CD8-positive, alpha-beta memory T cell (primary cell): Measurements from ENCODE around the gene WFDC1. TPM values are rescaled to one million over a fixed set of nuclear protein-coding genes. Genes with fewer than 3 reads are reported as not detected.

ENCODE experiments used
- CTCF ChIA-PET: fragments of 350-600 bp; sonication (Branson Sonifier 250); formaldehyde crosslinking; loops from one replicate; lab custom pipeline; 2021; ENCODE audit warnings: antibody characterized with exemption; lab: Charles Lee
- POLR2A ChIA-PET: fragments of 350-600 bp; sonication (Branson Sonifier 250); formaldehyde crosslinking; loops from one replicate; lab custom pipeline; 2021; ENCODE audit warnings: antibody characterized with exemption; lab: Charles Lee
- DNase-seq, 5 donors: peaks; one replicate each; pipeline versions ENCODE4 v3.0.0 to v3.0.0-alpha.2; 2020 to 2022; ENCODE audit warnings: mixed read lengths in 1 of 5
- H3K27ac ChIP-seq: one replicate; pipeline ENCODE4 v1.7.0; 2013; ENCODE audit warnings: low read depth, mild to moderate bottlenecking, low read length, moderate library complexity
- H3K27me3 ChIP-seq: 2 replicates; pipeline ENCODE4 v1.7.0; 2013; ENCODE audit warnings: low read length, mild to moderate bottlenecking; ENCODE audit not compliant: insufficient read depth, poor library complexity, severe bottlenecking
- H3K36me3 ChIP-seq: 2 replicates; pipeline ENCODE4 v1.7.0; 2013; ENCODE audit warnings: mild to moderate bottlenecking, low read length, moderate library complexity; ENCODE audit not compliant: insufficient read depth
- H3K4me1 ChIP-seq: 2 replicates; pipeline ENCODE4 v1.7.0; 2013; ENCODE audit warnings: mild to moderate bottlenecking, low read length, moderate library complexity; ENCODE audit not compliant: insufficient read depth
- H3K4me3 ChIP-seq: 2 replicates; pipeline ENCODE4 v1.7.0; 2013; ENCODE audit warnings: mild to moderate bottlenecking, low read length
- H3K9me3 ChIP-seq: 2 replicates; pipeline ENCODE4 v1.7.0; 2013; ENCODE audit warnings: mild to moderate bottlenecking, low read length
- H3K27ac Mint-ChIP-seq, 8 donors: one replicate each; pipeline ENCODE4 v1.8.0; 2020 to 2021; ENCODE audit warnings: mixed read lengths in 8 of 8, mild to moderate bottlenecking in 6 of 8, inconsistent platforms in 3 of 8, moderate library complexity in 3 of 8
- H3K27me3 Mint-ChIP-seq, 2 donors: one replicate each; pipeline ENCODE4 v1.8.0; 2020 to 2021; ENCODE audit warnings: mixed read lengths in 2 of 2, mild to moderate bottlenecking in 1 of 2, moderate library complexity in 1 of 2
- H3K36me3 Mint-ChIP-seq, 3 donors: one replicate each; pipeline ENCODE4 v1.8.0; 2020 to 2021; ENCODE audit warnings: mixed read lengths in 3 of 3, inconsistent platforms in 1 of 3, mild to moderate bottlenecking in 1 of 3
- H3K4me1 Mint-ChIP-seq, 3 donors: one replicate each; pipeline ENCODE4 v1.8.0; 2020 to 2021; ENCODE audit warnings: mixed read lengths in 3 of 3, inconsistent platforms in 1 of 3, mild to moderate bottlenecking in 1 of 3
- H3K4me3 Mint-ChIP-seq, 7 donors: one replicate each; pipeline ENCODE4 v1.8.0; 2020 to 2021; ENCODE audit warnings: mixed read lengths in 7 of 7, mild to moderate bottlenecking in 6 of 7, moderate library complexity in 4 of 7, inconsistent platforms in 2 of 7
- H3K9me3 Mint-ChIP-seq, 5 donors: one replicate each; pipeline ENCODE4 v1.8.0; 2020 to 2022; ENCODE audit warnings: mixed read lengths in 5 of 5, mild to moderate bottlenecking in 3 of 5, moderate library complexity in 2 of 5, inconsistent platforms in 1 of 5
- polyA plus RNA-seq: library from polyadenylated mRNA; unstranded; fragments of 300-500 nt; fragmentation: Illumina TruSeq; gene quantifications from one replicate; pipeline ENCODE4 v1.2.3, GENCODE V29; 2021
- total RNA-seq, 2 experiments: library from RNA; stranded (reverse); gene quantifications; one replicate each; pipeline ENCODE4 v1.2.3, GENCODE V29; 2021

WFDC1 gene
- total and polyA plus RNA-seq, 3 experiments from 2014 or later, result not detected

DNA sequence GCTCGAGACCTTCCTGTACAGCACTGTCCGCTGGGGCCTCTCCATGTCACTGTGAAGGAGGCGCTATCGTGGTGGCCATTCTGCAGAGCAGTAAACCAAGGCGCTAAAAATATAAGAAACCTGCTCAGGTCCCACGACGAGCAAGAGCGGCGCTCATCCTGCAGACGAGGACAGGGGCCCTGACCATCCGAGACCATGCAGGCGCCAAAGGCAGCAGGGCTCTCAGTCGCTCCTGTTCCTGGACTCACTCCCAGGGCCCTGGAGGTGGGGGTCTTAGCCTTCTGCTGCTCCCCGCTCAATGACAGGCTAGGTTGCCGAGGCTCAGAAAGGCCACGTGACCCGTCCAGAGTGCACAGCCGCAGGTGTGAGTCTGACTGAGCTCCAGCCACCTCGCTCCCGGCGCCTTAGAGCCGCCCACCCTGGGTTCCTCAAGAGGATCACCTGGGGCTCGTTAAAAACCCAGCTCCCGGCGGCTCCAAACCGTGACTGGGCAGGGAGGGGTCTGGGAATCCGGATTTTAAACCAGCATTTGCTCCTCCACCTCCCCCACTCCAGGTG, 73.2 kb downstream of the WFDC1 start:
- H3K4me3 Mint-ChIP-seq, result no peak overlapping the region
- Histone ChIP-seq H3K4me3 (no peak overlapping the region), H3K9me3 (no peaks in the 10 kb centered on the region), H3K4me1 (no peaks in the 10 kb centered on the region), H3K36me3 (no peaks in the 10 kb centered on the region), H3K27ac (no peak overlapping the region), H3K27me3 (peaks cover 19% of the 10 kb centered on the region)
- POLR2A ChIA-PET, result no interaction called here
- no peak overlapping the region for H3K27ac Mint-ChIP-seq
- DNase-seq, result no peak
- no peaks in the 10 kb centered on the region for H3K9me3 Mint-ChIP-seq
- peaks cover 25 to 64% of the 10 kb centered on the region in 2 donors for H3K27me3 Mint-ChIP-seq
- peaks cover 2 to 8% (median 4%) of the 10 kb centered on the region in 3 donors for H3K4me1 Mint-ChIP-seq
- CTCF ChIA-PET, result no interaction called here
- peaks cover 0 to 1% (median 0%) of the 10 kb centered on the region in 3 donors for H3K36me3 Mint-ChIP-seq

DNA sequence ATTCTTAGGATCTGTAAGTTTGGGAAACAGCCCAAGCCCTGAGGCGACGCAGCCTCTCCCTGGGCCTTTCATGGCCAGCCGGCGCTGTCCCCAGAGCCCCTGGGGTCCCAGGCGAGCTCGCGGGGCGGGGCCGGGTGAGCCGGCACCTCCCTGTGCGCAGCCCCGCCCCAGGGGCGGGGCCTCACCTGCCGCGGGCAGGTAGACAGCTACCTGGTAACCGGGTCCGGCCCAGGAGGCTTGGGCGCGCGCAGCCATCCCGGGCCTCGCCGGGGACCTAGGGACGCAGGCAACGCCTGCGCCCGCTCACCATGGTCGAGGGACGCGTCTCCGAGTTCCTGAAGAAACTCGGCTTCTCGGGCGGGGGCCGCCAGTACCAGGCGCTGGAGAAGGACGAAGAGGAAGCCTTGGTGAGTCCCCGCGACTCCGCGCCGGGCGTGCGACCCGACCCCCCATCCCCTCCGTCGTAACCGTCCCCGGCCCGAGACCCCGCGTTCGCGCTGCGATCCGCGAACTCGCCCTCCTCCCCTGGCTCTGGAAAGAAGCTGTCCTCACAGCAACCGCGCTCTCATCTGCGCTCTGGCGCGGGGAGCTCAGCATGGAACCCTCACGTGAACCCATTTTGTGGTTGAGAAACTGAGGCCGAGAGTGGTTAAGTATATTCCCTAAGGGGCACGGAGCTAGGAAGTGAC, 73.8 kb downstream of the WFDC1 start, which contains the start of gene ATP2C2:
TSS of gene ATP2C2 (plus strand) at position 231 of the 689 bp plus-strand sequence. CDS start at position 309, 78 bp downstream.
- Mint-ChIP-seq H3K27me3 (peaks cover 29 to 63% of the 10 kb centered on the region in 2 donors), H3K36me3 (peaks cover 0 to 1% (median 0%) of the 10 kb centered on the region in 3 donors), H3K9me3 (no peaks in the 10 kb centered on the region), H3K4me1 (peaks cover 2 to 8% (median 4%) of the 10 kb centered on the region in 3 donors), H3K4me3 (no peak within 1 kb of the TSS), H3K27ac (no peak within 1 kb of the TSS)
- Histone ChIP-seq H3K36me3 (no peaks in the 10 kb centered on the region), H3K27ac (no peak within 1 kb of the TSS), H3K9me3 (no peaks in the 10 kb centered on the region), H3K27me3 (peaks cover 19% of the 10 kb centered on the region), H3K4me1 (no peaks in the 10 kb centered on the region), H3K4me3 (no peak within 1 kb of the TSS)
- CTCF ChIA-PET, result no interaction called here
- POLR2A ChIA-PET, result no interaction called here
- no peak for DNase-seq

DNA sequence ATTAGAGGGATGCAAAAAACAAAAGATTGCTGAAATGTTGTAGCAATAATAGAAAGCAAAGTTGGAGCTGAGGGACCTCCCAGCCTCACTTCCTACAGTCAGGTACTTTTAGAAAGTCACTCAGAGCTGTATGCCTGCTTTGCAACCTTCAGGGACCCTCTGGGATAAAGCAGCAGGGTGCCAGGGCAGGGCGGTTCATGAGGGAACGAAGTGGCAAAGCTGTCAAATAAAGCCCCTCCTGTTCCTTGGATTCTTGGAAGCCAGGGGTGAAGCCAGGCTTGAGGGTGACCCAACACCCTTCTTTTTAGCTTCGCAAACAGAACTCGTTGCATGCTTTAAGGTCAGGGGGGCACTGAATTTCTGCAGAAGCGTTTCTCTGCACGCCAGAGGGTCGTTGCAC, 74.4 kb downstream of the WFDC1 start:
- no peaks in the 10 kb centered on the region for H3K36me3 ChIP-seq
- ChIA-PET POLR2A (no interaction called here), CTCF (no interaction called here)
- H3K9me3 ChIP-seq, result no peaks in the 10 kb centered on the region
- Mint-ChIP-seq H3K27me3 (peaks cover 29 to 64% of the 10 kb centered on the region in 2 donors), H3K4me3 (no peak overlapping the region), H3K4me1 (peaks cover 2 to 8% (median 4%) of the 10 kb centered on the region in 3 donors), H3K27ac (no peak overlapping the region), H3K36me3 (peaks cover 0 to 1% (median 0%) of the 10 kb centered on the region in 3 donors), H3K9me3 (no peaks in the 10 kb centered on the region)
- no peak overlapping the region for H3K27ac ChIP-seq
- peaks cover 19% of the 10 kb centered on the region for H3K27me3 ChIP-seq
- no peak for DNase-seq
- no peak overlapping the region for H3K4me3 ChIP-seq
- no peaks in the 10 kb centered on the region for H3K4me1 ChIP-seq

DNA sequence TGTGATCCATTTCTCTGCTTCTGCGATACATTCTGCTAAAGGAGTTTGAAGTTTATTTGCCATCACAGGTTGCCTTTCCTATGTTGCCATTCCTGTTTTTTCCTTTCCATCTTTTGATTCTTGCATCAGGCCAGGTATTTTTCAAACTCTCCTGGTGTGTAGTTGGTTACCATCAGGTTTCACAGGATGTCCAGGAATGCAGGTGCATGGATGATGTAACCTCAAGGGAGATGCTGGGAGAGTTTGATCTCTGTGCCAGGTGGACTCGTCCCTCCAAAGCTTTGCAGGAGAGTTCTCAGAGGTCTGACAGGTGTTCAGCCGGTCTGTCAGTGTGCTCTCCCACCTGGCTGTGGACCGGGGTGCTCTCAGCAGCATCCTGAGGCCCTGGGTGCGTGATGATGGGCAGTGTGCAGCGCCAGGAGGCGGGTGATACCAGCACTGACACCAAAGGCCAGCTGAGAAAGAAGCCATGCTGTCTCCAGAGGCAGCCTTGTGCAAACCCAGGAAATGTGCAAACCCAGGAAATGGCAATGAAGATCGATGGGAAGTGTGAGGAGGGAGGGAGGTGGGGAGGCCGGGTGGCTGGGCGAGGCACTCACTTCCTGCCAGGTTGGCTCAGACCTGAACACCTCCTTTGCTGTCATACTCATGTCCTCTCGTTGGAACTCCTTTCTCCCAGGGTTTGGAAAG, 75.4 kb downstream of the WFDC1 start:
- no peaks in the 10 kb centered on the region for H3K9me3 Mint-ChIP-seq
- H3K27me3 Mint-ChIP-seq, result peaks cover 37 to 62% of the 10 kb centered on the region in 2 donors
- Histone ChIP-seq H3K4me1 (no peaks in the 10 kb centered on the region), H3K27me3 (peaks cover 19% of the 10 kb centered on the region), H3K36me3 (no peaks in the 10 kb centered on the region), H3K4me3 (no peak overlapping the region), H3K9me3 (no peaks in the 10 kb centered on the region), H3K27ac (no peak overlapping the region)
- peaks cover 2 to 8% (median 4%) of the 10 kb centered on the region in 3 donors for H3K4me1 Mint-ChIP-seq
- H3K36me3 Mint-ChIP-seq, result peaks cover 0 to 1% (median 0%) of the 10 kb centered on the region in 3 donors
- no peak for DNase-seq
- CTCF ChIA-PET, result no interaction called here
- H3K27ac Mint-ChIP-seq, result no peak overlapping the region
- H3K4me3 Mint-ChIP-seq, result no peak overlapping the region
- POLR2A ChIA-PET, result no interaction called here

DNA sequence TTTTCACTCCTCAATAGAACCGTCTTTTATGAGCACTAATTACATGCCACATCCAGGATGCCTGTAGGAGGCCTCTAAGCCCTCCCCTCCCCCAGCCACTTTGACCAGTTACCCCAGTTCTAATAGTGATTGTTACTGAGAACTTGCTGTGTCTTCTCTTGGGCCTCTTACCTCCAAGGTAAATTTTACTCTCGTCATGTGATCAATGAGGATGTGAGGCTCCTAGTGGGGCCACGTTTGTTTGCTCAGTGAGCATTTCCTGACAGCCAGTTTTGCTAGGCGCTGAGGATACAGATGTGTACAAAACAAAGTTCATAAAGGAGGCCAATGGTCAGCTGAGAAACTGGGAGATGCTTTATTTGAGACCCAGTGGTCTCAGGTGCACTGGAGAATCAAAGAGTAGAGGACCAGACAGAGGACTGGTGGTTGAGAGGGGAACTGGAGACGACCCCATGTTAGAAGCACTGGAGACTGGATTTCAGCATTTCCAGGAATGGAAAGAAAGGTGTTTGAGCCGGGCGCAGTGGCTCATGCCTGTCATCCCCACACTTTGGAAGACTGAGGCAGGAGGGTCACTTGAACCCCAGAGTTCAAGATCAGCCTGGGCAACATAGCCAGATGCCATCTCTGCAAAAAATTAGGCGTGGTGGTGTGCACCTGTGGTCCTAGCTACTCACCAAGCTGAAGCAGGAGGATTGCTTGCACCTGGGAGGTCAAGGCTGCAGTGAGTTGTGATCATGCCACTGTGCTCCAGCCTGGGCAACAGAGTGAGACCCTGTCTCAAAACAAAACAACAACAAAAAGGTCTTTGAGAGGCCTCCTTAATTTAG, 76.3 kb downstream of the WFDC1 start:
- no peaks in the 10 kb centered on the region for H3K9me3 ChIP-seq
- no peak overlapping the region for H3K27ac Mint-ChIP-seq
- no peaks in the 10 kb centered on the region for H3K9me3 Mint-ChIP-seq
- no peak overlapping the region for H3K4me3 Mint-ChIP-seq
- POLR2A ChIA-PET, result no interaction called here
- no peak for DNase-seq
- H3K36me3 ChIP-seq, result no peaks in the 10 kb centered on the region
- peaks cover 2 to 8% (median 4%) of the 10 kb centered on the region in 3 donors for H3K4me1 Mint-ChIP-seq
- no peaks in the 10 kb centered on the region for H3K4me1 ChIP-seq
- H3K27me3 ChIP-seq, result peaks cover 19% of the 10 kb centered on the region
- H3K27ac ChIP-seq, result no peak overlapping the region
- peaks cover 0 to 1% (median 0%) of the 10 kb centered on the region in 3 donors for H3K36me3 Mint-ChIP-seq
- H3K27me3 Mint-ChIP-seq, result peaks cover 37 to 66% of the 10 kb centered on the region in 2 donors
- CTCF ChIA-PET, result no interaction called here
- H3K4me3 ChIP-seq, result no peak overlapping the region

DNA sequence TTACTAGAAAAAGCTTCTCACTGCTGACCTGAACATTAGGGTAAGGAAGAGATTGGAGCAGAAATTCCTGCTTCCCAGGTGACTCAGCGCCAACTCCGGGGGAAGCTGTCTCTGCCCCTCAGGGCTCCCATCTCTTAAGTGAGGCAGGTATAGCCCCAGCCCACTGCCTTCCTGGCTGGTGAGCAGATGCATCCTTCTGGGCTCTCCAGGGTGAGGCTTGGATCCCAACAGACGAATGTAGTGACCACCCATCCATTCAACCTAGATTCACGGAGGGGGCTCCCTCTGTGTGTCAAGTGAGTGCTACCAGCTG, 76.8 kb downstream of the WFDC1 start:
- Mint-ChIP-seq H3K4me1 (peaks cover 2 to 8% (median 4%) of the 10 kb centered on the region in 3 donors), H3K4me3 (no peak overlapping the region), H3K36me3 (peaks cover 0 to 1% (median 0%) of the 10 kb centered on the region in 3 donors), H3K27ac (no peak overlapping the region), H3K27me3 (peaks cover 35 to 62% of the 10 kb centered on the region in 2 donors), H3K9me3 (no peaks in the 10 kb centered on the region)
- Histone ChIP-seq H3K4me1 (no peaks in the 10 kb centered on the region), H3K36me3 (no peaks in the 10 kb centered on the region), H3K27me3 (peaks cover 19% of the 10 kb centered on the region), H3K9me3 (no peaks in the 10 kb centered on the region), H3K4me3 (no peak overlapping the region), H3K27ac (no peak overlapping the region)
- ChIA-PET POLR2A (no interaction called here), CTCF (no interaction called here)
- DNase-seq, result no peak

DNA sequence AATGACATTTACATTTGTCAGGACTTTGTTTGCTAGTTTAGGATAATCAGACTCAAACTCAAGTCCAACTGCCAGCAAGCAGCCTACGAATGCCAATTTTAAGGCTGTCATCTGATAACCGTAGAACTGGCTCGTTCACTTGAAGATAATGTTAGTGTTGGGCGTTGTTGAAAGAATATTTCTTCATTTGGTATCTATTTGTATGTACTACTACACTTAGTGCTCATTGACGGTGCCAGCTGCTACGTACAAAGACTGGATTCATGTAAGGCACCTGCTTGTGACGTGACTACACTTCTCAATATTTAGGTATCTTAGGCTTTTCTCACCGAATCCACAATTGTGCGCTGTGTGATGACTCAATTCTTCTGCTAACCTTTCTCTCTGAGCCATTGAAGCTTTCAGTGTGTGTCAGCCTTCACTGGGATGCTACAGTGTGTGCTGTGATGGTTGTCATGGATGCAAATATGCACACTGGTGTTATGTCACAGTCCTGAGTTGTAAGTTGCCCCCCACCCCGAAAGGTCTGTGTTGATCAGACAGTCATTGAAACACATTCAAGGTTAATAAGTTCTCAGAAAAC, 79.3 kb downstream of the WFDC1 start:
- H3K9me3 Mint-ChIP-seq, result peaks cover 0 to 2% (median 0%) of the 10 kb centered on the region in 5 donors
- H3K9me3 ChIP-seq, result no peaks in the 10 kb centered on the region
- H3K36me3 ChIP-seq, result no peaks in the 10 kb centered on the region
- H3K27me3 ChIP-seq, result peaks cover 14% of the 10 kb centered on the region
- peaks cover 0 to 1% (median 0%) of the 10 kb centered on the region in 3 donors for H3K36me3 Mint-ChIP-seq
- peaks cover 30 to 56% of the 10 kb centered on the region in 2 donors for H3K27me3 Mint-ChIP-seq
- no peak overlapping the region for H3K4me3 ChIP-seq
- POLR2A ChIA-PET, result no interaction called here
- peaks cover 0 to 4% (median 0%) of the 10 kb centered on the region in 3 donors for H3K4me1 Mint-ChIP-seq
- DNase-seq, result no peak
- H3K27ac ChIP-seq, result no peak overlapping the region
- no peaks in the 10 kb centered on the region for H3K4me1 ChIP-seq
- no peak overlapping the region for H3K4me3 Mint-ChIP-seq
- H3K27ac Mint-ChIP-seq, result no peak overlapping the region
- CTCF ChIA-PET, result no interaction called here
